ENCODE measurements around the gene SERTAD4.

- TF ChIP-seq, protein P1, sequence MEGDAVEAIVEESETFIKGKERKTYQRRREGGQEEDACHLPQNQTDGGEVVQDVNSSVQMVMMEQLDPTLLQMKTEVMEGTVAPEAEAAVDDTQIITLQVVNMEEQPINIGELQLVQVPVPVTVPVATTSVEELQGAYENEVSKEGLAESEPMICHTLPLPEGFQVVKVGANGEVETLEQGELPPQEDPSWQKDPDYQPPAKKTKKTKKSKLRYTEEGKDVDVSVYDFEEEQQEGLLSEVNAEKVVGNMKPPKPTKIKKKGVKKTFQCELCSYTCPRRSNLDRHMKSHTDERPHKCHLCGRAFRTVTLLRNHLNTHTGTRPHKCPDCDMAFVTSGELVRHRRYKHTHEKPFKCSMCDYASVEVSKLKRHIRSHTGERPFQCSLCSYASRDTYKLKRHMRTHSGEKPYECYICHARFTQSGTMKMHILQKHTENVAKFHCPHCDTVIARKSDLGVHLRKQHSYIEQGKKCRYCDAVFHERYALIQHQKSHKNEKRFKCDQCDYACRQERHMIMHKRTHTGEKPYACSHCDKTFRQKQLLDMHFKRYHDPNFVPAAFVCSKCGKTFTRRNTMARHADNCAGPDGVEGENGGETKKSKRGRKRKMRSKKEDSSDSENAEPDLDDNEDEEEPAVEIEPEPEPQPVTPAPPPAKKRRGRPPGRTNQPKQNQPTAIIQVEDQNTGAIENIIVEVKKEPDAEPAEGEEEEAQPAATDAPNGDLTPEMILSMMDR (IDR thresholded peaks at IDR 0.05), result no peak
- no peak for TF ChIP-seq POLR2A (IDR thresholded peaks at IDR 0.05)
Observed at GRCh38 chr1:210189426-210189825, 43.2 kb upstream of the SERTAD4 start.
